HepG2 (cell line): ENCODE results near the gene RFX7. TPM values are rescaled to one million over a fixed set of nuclear protein-coding genes. Genes with fewer than 3 reads are reported as not detected.

Experiments used
- ATAC-seq: fragments of 200-7000 bp; cut with Tn5 transposase; 3 replicates; pipeline ENCODE4 v1.9.1; 2020; ENCODE audit warnings: mild to moderate bottlenecking, moderate library complexity
- BruUV-seq: library from RNA; stranded (reverse); fragments of 400-500 nt; replicated peaks from 2 replicates; lab custom pipeline; 2021; lab: Mats Ljungman, UMichigan
- CTCF ChIA-PET: fragments of 300-600 bp; formaldehyde crosslinking; extraction: SDS; loops from one replicate; lab custom pipeline; 2021; ENCODE audit warnings: low total read pairs, inconsistent platforms, low intra/inter-chr PET ratio; lab: Yijun Ruan, JAX
- POLR2A ChIA-PET: fragments of 350-600 bp; sonication (Branson Sonifier 250); formaldehyde crosslinking; loops from one replicate; lab custom pipeline; 2020; ENCODE audit warnings: antibody characterized with exemption, inconsistent platforms; lab: Yijun Ruan, JAX
- DNase-seq: peaks from one replicate; pipeline ENCODE4 v3.0.0-alpha.2; 2015; ENCODE audit warnings: low spot score
- FAIRE-seq: peaks from 3 replicates; lab custom pipeline; 2011; peaks lifted over from hg19 to GRCh38; lab: Jason Lieb, UNC
- H2AFZ ChIP-seq: one replicate; pipeline ENCODE4 v1.6.1; 2011; ENCODE audit warnings: low read length, inconsistent platforms
- H3K27ac ChIP-seq: fragments of 300-600 bp; 3 replicates; pipeline ENCODE4 v1.8.0; 2011; ENCODE audit warnings: mixed run types, mild to moderate bottlenecking, mixed read lengths, low read length, inconsistent platforms; ENCODE audit not compliant: insufficient read depth; ENCODE audit errors: extremely low read length
- H3K27me3 ChIP-seq, 2 experiments: fragments of 200-600 bp in 1 of 2; 2 replicates in 1 of 2; 3 replicates in 1 of 2; pipeline versions ENCODE4 v1.6.0 to v1.8.0; 2011; ENCODE audit warnings: low read length in 2 of 2, mild to moderate bottlenecking in 2 of 2, moderate library complexity in 2 of 2, inconsistent platforms in 1 of 2; ENCODE audit not compliant: insufficient read depth in 2 of 2, control insufficient read depth in 1 of 2
- H3K36me3 ChIP-seq, 2 experiments: fragments of 200-600 bp in 1 of 2; replicated peaks in 1 of 2; 2 replicates in 1 of 2; 3 replicates in 1 of 2; pipeline versions ENCODE4 v1.5.1 to v1.8.0; 2011; ENCODE audit warnings: low read length in 2 of 2, inconsistent platforms in 1 of 2; ENCODE audit not compliant: insufficient read depth in 2 of 2, control insufficient read depth in 1 of 2
- H3K4me1 ChIP-seq: 2 replicates; pipeline ENCODE4 v1.5.1; 2012; ENCODE audit warnings: low read length, inconsistent platforms; ENCODE audit not compliant: insufficient read depth
- H3K4me2 ChIP-seq: 2 replicates; pipeline ENCODE4 v1.6.0; 2011; ENCODE audit warnings: low read depth, low read length, inconsistent platforms
- H3K4me3 ChIP-seq, 3 experiments: fragments of 200-600 bp in 1 of 3; sonication (generic), shearing (Covaris generic) in 1 of 3; replicated peaks in 1 of 3; 2 replicates each; pipeline ENCODE4 v1.5.1; 2011 to 2016; ENCODE audit warnings: low read length in 3 of 3, inconsistent platforms in 2 of 3, low read depth in 2 of 3, mild to moderate bottlenecking in 2 of 3, control low read depth in 1 of 3, mixed read lengths in 1 of 3; ENCODE audit not compliant: insufficient read depth in 1 of 3
- H3K79me2 ChIP-seq: one replicate; pipeline ENCODE4 v1.6.1; 2011; ENCODE audit warnings: low read length, inconsistent platforms; ENCODE audit not compliant: insufficient read depth
- H3K9ac ChIP-seq: 2 replicates; pipeline ENCODE4 v1.6.0; 2011; ENCODE audit warnings: mild to moderate bottlenecking, low read depth, low read length, inconsistent platforms; ENCODE audit not compliant: insufficient read depth
- H3K9me3 ChIP-seq: 2 replicates; pipeline ENCODE4 v1.5.1; 2012; ENCODE audit warnings: mild to moderate bottlenecking, low read length
- H4K20me1 ChIP-seq: 2 replicates; pipeline ENCODE4 v1.6.0; 2011; ENCODE audit warnings: inconsistent platforms, mild to moderate bottlenecking, low read length, moderate library complexity; ENCODE audit not compliant: insufficient read depth
- HINFP ChIP-seq: sonication (generic); formaldehyde crosslinking; IDR thresholded peaks from 2 replicates; pipeline ENCODE4 v1.4.0; 2020; ENCODE audit warnings: low read depth, mild to moderate bottlenecking, missing genetic modification reagents
- HOXA9 ChIP-seq: sonication (generic); formaldehyde crosslinking; IDR thresholded peaks from 2 replicates; pipeline ENCODE4 v1.8.1; 2022; ENCODE audit warnings: missing genetic modification reagents, mild to moderate bottlenecking, moderate library complexity, borderline replicate concordance
- IRF1 ChIP-seq: sonication (generic); formaldehyde crosslinking; IDR thresholded peaks from 2 replicates; pipeline ENCODE4 v1.4.0; 2020; ENCODE audit warnings: low read depth, mild to moderate bottlenecking, missing genetic modification reagents
- KLF15 ChIP-seq: sonication (generic); formaldehyde crosslinking; IDR thresholded peaks from 2 replicates; pipeline ENCODE4 v1.8.1; 2023; ENCODE audit warnings: borderline replicate concordance, mild to moderate bottlenecking, inconsistent platforms, missing genetic modification reagents, mixed read lengths
- NR2F2 ChIP-seq: IDR thresholded peaks from 2 replicates; pipeline ENCODE4 v1.6.1; 2012; ENCODE audit warnings: low read depth, inconsistent platforms, borderline replicate concordance
- PLRG1 ChIP-seq: fragments of 450-650 bp; conservative IDR thresholded peaks from 2 replicates; pipeline ENCODE4 v1.6.1; 2016
- PLSCR1 ChIP-seq: sonication (generic); formaldehyde crosslinking; IDR thresholded peaks from 2 replicates; pipeline ENCODE4 v1.5.0; 2020; ENCODE audit warnings: missing genetic modification reagents, mild to moderate bottlenecking, borderline replicate concordance
- RFX5 ChIP-seq: IDR thresholded peaks from 2 replicates; pipeline ENCODE4 v1.6.1; 2011; ENCODE audit warnings: low read depth, low read length, improper control_type of control experiment
- TCF7L2 ChIP-seq: IDR thresholded peaks from 2 replicates; pipeline ENCODE4 v1.6.1; 2011; ENCODE audit warnings: mild to moderate bottlenecking, low read depth, low read length, moderate library complexity
- THRA ChIP-seq: sonication (generic); formaldehyde crosslinking; IDR thresholded peaks from 2 replicates; pipeline ENCODE4 v1.4.0; 2020; ENCODE audit warnings: missing genetic modification reagents, borderline replicate concordance
- WIZ ChIP-seq: sonication (generic); formaldehyde crosslinking; IDR thresholded peaks from 2 replicates; pipeline ENCODE4 v1.5.1; 2020; ENCODE audit warnings: mild to moderate bottlenecking, missing genetic modification reagents
- ZBTB26 ChIP-seq: IDR thresholded peaks from 2 replicates; pipeline ENCODE4 v1.6.1; 2016; ENCODE audit warnings: missing compliant biosample characterization, missing genetic modification reagents, borderline replicate concordance
- ZNF350 ChIP-seq: sonication (generic); formaldehyde crosslinking; IDR thresholded peaks from 2 replicates; pipeline ENCODE4 v1.4.0; 2020; ENCODE audit warnings: mild to moderate bottlenecking, low read depth, missing genetic modification reagents, borderline replicate concordance
- ZNF484 ChIP-seq: sonication (generic); formaldehyde crosslinking; IDR thresholded peaks from 2 replicates; pipeline ENCODE4 v1.5.1; 2020; ENCODE audit warnings: mild to moderate bottlenecking, low read depth, missing genetic modification reagents, borderline replicate concordance
- ZNF563 ChIP-seq: sonication (generic); formaldehyde crosslinking; IDR thresholded peaks from 2 replicates; pipeline ENCODE4 v1.8.0; 2022; ENCODE audit warnings: mild to moderate bottlenecking, moderate library complexity, missing genetic modification reagents
- ZNF569 ChIP-seq: sonication (generic); formaldehyde crosslinking; IDR thresholded peaks from 2 replicates; pipeline ENCODE4 v1.5.0; 2020; ENCODE audit warnings: mild to moderate bottlenecking, missing genetic modification reagents, moderate library complexity, borderline replicate concordance
- ZNF839 ChIP-seq: sonication (generic); formaldehyde crosslinking; IDR thresholded peaks from 2 replicates; pipeline ENCODE4 v1.4.0; 2020; ENCODE audit warnings: missing genetic modification reagents, mild to moderate bottlenecking, borderline replicate concordance
- ZNF879 ChIP-seq: sonication (generic); formaldehyde crosslinking; IDR thresholded peaks from 2 replicates; pipeline ENCODE4 v1.8.1; 2023; ENCODE audit warnings: missing genetic modification reagents
- ZNF891 ChIP-seq: sonication (generic); formaldehyde crosslinking; IDR thresholded peaks from 2 replicates; pipeline ENCODE4 v1.5.0; 2020; ENCODE audit warnings: mild to moderate bottlenecking, missing genetic modification reagents
- ZSCAN25 ChIP-seq: sonication (generic); formaldehyde crosslinking; IDR thresholded peaks from 2 replicates; pipeline ENCODE4 v1.8.0; 2022; ENCODE audit warnings: mild to moderate bottlenecking, missing genetic modification reagents
- in situ Hi-C: cut with HindIII; loops from 2 replicates; pipeline ENCODE4 v1.10.0; 2017; ENCODE audit warnings: low pct_unique_long_range_greater_than_20kb; ENCODE audit not compliant: extremely low pct_ligation_motif_present
- intact Hi-C: fragments of 100-400 bp; cut with micrococcal nuclease; formaldehyde crosslinking; loops from one replicate; pipeline ENCODE4 v1.10.0; 2022; ENCODE audit not compliant: unreplicated experiment
- polyA plus RNA-seq, 8 experiments: library from polyadenylated mRNA; depleted of rRNA in 3 of 8; stranded (reverse) in 7 of 8; unstranded in 1 of 8; fragments of >200 nt; fragmentation: Illumina TruSeq in 4 of 8; extraction: Trizol in 4 of 8; gene quantifications; 2 replicates each; pipeline versions ENCODE4 v1.2.1 to v1.2.3, GENCODE V29; 2011 to 2016; ENCODE audit warnings: low read depth in 4 of 8, missing spikeins in 1 of 8, mixed read lengths in 1 of 8; ENCODE audit not compliant: insufficient read depth in 1 of 8
- total RNA-seq, 5 experiments: library from RNA; depleted of rRNA; stranded (reverse); fragments of >200 nt; fragmentation: Illumina TruSeq; extraction: Trizol; gene quantifications; 2 replicates each; pipeline ENCODE4 v1.2.3, GENCODE V29; 2016; ENCODE audit warnings: low read depth in 1 of 5

Gene RFX7
- total and polyA plus RNA-seq, 2 of the 13 experiments (the other 11 are each of a cell fraction or from before 2014, with no cell fraction given), result 8.5 to 10.4 TPM

GRCh38 chr15:56053046-56053400 is 190.7 kb downstream of the RFX7 start:
- FAIRE-seq (no peak), ATAC-seq (no peak)
- Histone ChIP-seq H3K27ac (no peak overlapping the region), H3K4me3 (no peak overlapping the region), H3K4me1 (no peaks in the 10 kb centered on the region), H2AFZ (no peak overlapping the region)
- CTCF ChIA-PET, result interaction anchor here (0.8 to 1.2 kb wide), 3 partner anchors 59 to 155 kb away, joined by 3 read pairs; partner anchors contain the start of gene NEDD4
- TF ChIP-seq THRA (no peak), ZNF484 (CRISPR knock-in tag) (no peak), ZNF891 (no peak), NR2F2 (no peak), HINFP (CRISPR knock-in tag) (no peak), ZBTB26 (CRISPR knock-in tag) (no peak), PLRG1 (no peak), ZNF569 (CRISPR knock-in tag) (no peak), TCF7L2 (no peak), ZNF350 (CRISPR knock-in tag) (no peak), ZNF563 (no peak), ZNF839 (CRISPR knock-in tag) (no peak), KLF15 (no peak), ZSCAN25 (CRISPR knock-in tag) (no peak), HOXA9 (CRISPR knock-in tag) (no peak), WIZ (no peak), IRF1 (CRISPR knock-in tag) (no peak), ZNF879 (CRISPR knock-in tag) (no peak), RFX5 (no peak), PLSCR1 (CRISPR knock-in tag) (no peak)
- TF ChIP-seq, all 625 proteins: peak for 0
- intact Hi-C loops, result loop anchor here (2.0 to 5.0 kb wide), 2 partner anchors 60 to 136 kb away; partner anchors contain the start of gene NEDD4
- no TSS peak for BruUV-seq
- H3K27me3 ChIP-seq, result no peaks in the 10 kb centered on the region
- no peak overlapping the region for H3K9ac ChIP-seq
- POLR2A ChIA-PET, result no interaction called here
- H4K20me1 ChIP-seq, result no peaks in the 10 kb centered on the region
- no peaks in the 10 kb centered on the region for H3K79me2 ChIP-seq
- no peak for DNase-seq
- no peak overlapping the region for H3K4me2 ChIP-seq
- H3K9me3 ChIP-seq, result no peaks in the 10 kb centered on the region
- no peaks in the 10 kb centered on the region for H3K36me3 ChIP-seq
- in situ Hi-C loops, result no loop called here
